Activated CD8-positive, alpha-beta memory T cell treated with anti-CD3 and anti-CD28 coated beads, Interleukin-2, amount 50 U/mL, for 48 hours (primary cell): Measurements from ENCODE around the gene ADGRV1.
"Not testable (repeated sequence)": the region's sequence is repeated elsewhere in the genome, so short reads cannot be mapped to it uniquely, and the experiment has no call there.

ENCODE experiments used
- DNase-seq: peaks from one replicate; pipeline ENCODE4 v3.0.0-alpha.2; 2020

ADGRV1 gene

DNA sequence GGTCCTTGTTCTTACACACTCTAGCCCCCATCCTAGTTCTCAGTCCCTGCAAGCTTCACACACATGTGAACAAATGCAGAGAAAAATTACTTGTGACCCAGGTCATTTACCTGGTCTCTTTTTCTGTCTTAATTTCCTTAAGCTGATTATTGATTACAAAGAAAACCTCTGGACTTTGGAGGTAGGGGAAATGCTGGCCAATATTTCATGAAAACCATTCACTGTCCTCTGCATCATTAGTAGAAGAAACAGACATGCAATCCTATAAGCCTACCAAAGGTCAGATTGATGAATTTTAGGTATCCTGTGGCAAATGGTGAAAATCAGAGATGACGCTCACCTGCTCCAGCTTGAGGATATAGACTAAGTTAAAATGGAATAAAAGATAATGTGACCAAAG lies 457.7 kb downstream of the ADGRV1 start:
- no peak for DNase-seq

DNA sequence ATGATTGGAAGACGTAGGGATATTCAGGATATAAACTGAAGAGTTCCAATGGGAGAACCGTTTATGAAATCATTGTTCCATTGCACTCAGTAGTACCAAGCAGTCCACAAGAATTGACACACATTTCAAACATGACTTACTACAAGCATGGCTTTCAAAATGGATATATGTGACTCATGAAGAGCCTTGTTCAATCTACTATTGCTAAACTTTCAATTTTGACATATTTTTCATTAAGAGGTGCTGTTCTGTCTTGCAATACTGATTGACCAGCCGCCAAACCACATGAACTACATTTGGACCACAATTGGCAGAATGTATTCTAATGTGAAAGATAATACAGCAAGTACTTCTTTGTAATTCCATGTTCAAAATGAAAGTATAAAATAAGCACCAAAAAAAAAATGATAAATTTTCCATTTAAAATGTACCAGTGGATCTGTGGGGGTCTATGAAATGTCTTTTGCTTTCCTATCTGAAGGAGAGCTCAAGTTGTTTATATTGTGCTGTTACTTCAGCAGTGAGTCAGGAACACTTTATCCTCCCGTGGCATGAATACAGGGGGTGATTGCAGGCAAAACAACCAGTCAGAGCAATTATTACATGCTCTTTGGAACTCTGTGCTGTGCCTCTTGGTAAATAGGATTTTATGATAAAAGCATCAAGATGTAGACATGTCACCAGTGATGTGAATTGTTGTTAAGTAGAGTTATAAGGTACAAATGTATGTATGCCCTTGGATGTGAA lies 458.5 kb downstream of the ADGRV1 start:
- DNase-seq, result no peak

DNA sequence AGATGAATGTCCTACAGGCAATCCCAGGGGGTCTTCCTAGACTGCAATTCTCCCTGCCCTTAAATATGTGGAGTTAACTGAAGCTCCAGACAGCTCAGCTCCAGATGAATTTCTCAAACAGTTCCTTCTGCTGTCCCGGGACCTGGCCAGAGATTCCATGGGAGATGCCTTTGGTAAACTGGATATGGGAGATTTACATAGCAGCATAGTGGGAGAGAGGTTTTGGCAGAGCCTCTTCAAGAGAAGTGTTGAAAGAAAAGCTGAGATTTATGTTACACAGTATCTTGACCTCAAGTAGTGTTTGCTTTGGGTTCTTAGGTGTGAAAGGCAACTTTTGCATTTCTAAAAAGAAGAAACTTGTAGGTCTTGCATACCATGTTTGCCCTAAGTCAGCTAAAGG lies 459.6 kb downstream of the ADGRV1 start:
- DNase-seq, result no peak

DNA sequence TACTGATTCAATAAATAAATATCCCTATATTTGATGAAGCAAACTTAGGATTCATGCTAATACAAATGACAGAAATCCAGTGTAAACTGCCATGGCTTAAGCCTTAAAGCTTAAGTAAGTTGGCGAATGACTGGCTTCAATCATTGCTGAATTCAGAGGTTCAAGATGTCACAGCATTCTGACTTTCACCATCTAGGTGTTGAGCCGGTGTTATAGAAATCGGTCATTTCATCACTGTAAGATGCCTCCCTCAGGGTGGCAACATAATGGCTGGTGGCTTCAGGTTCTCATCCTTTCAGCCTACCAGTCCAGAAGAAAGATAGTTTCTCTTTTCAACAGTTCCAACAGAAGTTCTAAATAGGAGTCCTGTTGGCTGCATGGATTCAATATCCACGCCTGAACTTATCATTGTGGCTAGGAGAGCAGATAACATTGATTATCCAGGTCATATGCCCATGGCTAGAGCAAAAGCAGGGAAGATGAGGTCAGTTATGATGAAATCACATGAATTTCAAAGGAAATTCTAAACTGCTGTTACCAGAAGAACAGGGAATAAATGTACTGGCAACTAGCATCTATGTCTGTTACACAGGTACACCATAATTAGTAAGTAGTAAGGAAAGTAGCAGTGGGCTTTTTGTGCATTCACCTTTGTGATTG lies 460.2 kb downstream of the ADGRV1 start:
- no peak for DNase-seq

DNA sequence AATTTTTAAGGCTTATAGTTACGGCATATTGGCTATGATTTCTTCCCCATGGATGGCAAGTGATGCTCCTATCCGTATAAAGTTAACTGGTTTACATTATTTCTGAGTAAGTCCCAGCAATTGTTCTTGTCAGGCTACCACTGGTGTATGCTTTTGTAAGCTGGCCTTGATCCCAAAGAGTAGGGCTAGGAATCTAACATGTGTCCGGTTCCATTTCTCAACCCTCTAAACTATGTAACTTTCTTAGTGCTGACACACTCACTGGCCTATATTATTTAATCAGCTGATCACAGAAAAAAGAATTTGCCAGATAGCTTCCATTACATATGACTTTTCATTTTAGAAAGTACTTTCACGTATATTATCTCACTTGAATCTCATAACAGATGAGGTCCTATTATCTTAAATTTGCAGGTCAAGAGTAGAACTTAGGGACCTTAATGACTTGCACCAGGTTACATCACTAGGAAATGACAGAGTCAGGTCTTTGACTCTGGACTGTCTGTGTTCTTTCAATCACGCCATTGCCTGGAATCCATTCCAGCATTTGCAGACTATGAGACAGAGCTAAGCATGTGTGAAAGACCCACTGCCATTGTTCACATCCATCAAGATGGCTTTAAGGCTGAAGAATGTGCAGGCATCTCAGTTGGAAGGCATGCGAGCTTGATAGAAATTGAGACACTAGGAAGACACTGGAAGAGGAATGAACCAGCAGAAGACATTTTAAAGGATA lies 461.6 kb downstream of the ADGRV1 start:
- DNase-seq, result no peak

DNA sequence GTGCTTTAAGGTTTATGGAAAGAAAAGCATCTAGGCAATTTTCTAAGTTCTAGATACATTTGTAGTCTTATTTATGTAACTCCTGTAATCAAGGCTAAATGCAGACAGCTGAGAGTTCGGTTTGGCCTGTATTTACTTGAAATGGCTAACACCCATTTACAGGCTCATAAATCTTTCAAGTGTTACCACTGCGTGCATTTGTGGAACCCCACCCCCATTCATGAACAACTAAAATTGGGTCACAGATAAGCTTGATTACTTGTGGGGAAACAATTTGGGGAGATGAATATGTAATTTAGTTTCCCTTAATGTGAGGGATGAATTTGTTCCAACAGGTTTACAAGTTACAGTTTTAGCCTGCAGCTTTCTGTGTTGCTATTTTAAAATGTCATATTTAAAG lies 463.9 kb downstream of the ADGRV1 start:
- DNase-seq, result no peak

DNA sequence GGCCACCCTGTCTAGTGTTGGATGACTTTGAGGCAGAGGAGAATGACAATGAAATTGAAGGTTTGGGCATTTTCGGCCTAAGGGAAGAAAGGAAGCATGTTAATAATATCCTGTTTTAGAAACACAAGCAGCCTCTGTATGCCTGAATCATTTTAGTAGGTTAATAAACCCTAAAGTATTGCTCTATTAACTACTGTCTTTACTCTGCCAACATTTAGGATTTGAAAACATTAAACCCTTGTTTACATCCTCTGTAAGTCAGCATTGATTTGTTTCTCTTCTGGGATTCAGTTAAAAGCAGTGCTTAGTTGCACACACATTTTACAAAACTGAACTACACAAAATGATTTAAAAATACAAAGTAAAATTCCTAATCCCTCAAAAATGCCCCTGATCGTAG lies 465.6 kb downstream of the ADGRV1 start:
- DNase-seq, result no peak

DNA sequence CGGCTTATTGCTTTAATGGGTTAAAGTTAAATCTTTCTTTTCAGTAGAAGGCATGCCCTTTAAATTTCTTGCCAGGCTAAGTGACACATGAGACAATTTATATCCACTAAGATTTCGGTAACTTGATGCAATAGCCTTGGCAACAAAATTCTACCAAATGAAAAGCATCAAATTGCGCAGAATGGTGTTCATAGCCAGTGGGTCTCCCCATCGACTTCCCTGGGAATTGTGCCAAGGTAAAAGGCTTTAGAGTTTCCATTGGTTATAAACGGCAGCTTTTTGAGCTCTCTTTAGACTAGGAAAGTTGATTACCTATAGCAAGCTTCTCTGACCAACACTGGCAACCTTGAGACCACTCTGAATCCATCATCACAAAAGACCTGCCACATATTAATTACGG lies 466.1 kb downstream of the ADGRV1 start:
- no peak for DNase-seq

DNA sequence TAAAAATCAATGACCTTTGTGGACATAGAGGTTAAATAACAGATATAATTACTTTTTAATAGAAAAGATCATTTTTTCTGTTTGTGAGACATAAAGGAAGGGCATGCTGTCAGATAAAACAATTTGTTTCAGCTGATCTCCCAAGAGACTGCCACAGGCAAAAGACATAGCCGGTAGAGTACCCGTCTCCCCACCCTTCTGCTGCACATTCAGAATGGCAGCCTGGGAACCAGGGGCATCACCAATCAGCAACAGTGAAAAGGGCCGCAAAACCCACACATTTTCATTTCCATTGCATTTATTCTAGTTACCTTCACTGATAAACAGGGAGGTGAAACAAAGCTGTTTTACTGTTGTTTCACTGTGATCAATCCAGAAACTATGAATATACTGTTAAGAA lies 466.9 kb downstream of the ADGRV1 start:
- DNase-seq, result no peak

DNA sequence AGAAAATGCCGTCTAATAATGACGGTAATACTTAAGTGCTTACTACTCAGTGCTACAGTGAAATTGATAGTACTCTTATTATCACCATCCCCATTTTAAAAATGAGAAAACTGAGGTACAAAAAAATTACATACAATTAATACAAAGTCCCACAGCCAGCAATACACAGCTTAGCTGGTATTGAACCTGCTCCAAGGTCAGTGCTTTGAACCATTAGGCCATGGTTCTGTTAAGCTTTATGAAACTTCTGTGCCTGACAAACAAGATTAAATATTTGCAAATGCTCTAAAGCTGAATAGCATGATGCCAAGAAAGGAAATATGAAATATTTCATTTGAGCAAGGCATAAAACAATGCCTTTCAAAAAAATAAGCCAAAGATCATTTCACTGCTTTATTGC lies 467.4 kb downstream of the ADGRV1 start:
- DNase-seq, result no peak

DNA sequence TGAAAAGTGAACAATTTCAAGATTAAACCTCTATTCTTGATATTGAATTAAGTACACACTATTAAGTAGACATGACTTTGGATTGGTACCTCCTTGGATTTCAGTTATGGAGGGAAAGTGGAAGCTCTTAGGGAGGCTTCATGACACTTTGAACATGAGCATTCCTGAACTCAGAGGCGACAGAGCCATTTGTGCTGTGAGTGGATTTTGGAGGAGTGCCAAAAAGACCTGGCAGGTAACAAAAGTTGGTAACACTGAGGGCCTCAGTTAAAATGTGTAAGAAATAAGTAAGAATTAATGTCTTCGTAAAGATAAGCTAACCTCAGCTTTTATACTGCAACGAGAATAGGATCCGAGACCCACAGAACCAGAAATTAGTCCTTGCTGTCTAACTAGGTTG lies 467.9 kb downstream of the ADGRV1 start:
- no peak for DNase-seq

DNA sequence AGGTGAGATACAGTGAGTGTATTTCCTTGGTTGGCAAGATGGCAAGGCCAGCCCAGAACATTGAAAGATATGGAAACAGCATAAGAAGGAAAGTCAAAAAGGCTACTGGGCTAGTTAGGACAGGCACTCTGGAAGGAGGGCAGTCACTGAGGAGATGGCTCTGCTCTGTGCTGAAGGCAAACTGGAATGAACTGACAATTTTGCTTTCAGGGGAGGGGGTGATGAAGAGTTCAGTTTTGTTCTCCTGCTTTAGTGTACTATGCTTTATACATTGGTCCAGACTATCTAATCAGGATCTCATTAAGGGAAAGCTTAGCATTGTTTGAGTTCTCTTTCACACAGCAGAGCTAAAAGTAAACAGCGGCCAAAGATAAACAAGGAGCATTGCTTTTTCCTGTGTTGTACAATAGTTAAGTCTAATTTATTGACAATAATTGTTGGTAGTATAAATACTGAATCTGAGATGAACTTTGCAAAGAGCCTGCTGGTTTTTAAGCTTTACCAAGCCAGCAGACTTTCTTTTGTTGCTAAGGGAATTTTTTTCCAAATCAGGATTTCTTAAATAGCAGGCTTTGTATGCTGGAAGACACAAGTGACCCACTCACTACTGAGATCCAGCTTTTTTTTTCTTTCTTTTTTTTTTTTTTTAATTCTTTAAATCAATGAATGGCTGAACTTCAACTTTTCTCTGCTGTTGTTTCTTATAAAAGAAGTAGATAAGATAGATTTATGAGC lies 469.0 kb downstream of the ADGRV1 start:
- DNase-seq, result no peak

DNA sequence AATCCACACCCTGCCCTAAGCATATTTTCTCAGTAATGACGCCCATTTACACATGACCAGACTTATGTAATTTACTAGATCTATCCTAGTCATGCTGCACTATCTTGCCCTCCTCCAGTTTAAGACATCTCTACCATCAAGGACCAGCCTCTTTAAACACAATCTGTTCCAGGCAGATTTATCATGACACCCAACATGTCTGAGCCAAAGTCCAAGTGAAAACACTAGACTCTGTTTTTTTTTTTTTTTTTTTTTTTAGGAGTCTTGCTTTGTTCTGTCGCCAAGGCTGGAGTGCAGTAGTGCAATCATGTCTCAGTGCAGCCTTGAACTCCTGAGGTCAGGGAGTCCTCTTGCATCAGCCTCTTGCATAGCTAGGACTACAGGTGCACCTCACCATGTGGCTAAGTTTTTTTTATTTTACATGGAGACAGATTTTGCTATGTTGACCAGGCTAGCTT lies 469.9 kb downstream of the ADGRV1 start:
- DNase-seq, result no peak

DNA sequence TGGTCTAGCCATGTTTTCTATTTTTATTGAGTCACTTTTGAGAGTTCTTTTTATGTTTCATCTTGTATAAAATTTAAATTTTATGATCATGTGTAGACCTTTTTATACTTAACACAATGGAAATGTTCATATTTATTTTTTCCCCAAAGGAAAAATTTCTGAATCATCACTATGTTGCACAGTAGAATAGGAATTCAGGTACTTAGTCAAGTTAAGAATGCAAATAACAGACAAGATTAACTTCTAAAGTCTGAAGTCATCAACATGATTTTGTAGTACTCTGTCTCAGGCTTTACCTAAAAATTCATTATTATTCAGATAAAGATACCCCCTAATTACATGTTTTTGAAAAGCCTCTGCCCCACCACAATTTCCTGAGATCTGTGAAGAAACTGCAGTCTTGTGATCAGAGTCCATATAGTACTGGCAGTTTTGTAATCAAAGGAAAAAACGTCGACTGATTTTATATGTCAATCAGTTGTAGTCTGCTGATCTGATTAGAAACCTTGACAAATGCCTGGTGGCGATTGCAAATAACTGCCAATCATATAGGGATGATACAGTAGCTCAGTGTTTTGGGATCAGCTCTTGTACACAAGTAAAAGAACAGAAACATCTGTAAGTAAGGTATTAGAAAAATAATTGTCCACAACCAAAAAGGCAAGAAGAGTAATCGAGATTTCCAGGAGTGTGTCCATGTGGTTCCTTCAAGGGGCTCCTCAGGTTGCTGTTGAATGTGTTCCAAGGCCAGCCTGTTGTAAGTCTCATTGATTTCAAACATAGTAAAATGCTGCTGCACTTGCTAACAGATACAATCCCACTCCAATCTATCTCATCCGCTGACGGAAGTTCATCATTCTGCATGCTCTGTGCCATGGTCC lies 472.2 kb downstream of the ADGRV1 start:
- DNase-seq, result no peak

DNA sequence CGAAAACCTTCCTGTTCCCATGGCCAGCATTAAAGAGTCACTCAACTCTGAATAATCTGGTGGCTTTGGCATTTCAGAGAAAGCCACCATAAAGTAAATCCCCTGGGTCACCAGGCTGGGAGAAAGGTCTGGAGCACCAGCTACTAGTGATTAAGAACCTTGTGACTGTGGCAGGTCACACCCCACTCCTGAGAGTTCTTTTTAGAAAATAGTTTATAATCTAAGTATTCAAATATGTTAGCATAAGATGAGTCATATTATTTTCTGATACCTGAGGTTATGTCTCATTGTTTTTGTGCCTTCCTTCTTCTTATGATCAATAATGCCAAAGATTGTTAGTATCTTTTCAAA lies 472.8 kb downstream of the ADGRV1 start:
- DNase-seq, result no peak

DNA sequence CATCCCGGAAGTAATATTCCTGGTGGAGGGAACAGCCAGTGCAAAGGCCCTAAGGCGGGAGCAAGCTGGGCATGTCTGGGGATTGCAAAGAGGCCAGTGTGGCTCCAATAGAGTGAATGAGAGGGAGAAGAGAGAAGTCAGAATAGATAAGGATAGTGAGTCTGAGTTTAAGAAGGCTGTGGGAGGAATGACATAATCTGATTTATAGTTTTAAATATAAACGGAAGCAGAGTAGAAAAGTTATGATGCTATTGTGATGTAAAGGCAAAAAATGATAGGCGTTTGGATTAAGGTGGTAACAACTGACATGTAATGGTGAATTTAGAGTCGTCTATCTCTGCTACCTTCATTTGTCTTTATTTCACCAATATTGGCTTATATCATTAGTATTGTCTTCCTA lies 473.5 kb downstream of the ADGRV1 start:
- DNase-seq, result no peak

DNA sequence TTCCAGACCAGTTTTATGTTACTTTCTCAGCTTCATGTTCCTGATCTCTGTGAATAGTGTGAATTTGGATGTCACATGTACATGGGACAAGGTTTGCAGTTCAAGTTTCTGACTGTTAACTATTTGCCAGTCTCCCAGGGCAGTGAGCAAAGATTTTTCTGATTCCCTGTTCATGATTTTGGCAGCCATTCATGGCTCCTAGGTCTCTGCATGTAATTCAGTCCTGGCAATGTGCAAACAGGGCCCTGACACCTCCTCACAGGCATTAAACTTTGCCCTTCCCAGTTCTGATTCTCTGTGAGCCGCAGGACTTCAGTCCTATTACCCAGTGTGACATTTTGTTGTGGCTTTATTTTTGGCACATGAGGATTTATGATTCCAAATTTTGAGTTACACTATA lies 474.8 kb downstream of the ADGRV1 start:
- DNase-seq, result no peak

DNA sequence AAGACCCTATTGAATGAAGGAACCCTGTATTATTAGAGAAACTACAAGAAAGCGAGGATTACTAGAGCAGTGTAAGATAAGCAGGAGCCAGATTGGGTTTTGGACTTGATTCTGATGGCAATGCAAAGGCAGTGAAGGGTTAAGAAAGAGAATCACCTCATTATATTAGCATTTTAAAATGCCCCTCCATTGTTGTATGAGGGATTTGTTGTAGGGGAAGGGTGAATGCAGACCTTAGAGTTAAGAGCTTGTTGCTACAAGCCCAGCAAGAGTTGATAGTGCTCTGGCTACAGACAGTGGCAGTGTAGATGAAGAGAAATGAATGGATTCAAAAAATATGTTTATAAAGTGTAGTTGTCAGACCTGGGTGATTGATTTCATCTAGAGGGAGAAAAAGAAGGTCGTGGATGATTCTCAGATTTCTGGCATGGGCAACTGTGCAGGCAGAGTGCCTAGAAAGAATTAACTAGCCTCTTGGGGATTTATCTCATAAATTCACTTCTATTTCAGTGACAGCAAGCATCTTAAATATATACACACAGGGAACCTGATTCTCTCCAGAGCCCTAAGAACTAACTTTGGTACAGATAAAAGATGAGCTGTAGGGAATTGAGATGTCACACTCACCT lies 479.7 kb downstream of the ADGRV1 start:
- DNase-seq, result no peak

DNA sequence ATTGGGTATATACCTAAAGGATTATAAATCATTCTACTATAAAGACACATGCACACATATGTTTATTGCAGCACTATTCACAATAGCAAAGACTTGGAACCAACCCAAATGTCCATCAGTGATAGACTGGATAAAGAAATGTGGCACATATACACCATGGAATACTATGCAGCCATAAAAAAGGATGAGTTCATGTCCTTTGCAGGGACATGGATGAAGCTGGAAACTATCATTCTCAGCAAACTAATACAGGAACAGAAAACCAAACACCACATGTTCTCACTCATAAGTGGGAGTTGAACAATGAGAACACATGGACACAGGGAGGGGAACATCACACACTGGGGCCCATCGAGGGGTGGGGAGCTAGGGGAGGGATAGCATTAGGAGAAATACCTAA lies 482.5 kb downstream of the ADGRV1 start:
- not testable (repeated sequence) for DNase-seq

DNA sequence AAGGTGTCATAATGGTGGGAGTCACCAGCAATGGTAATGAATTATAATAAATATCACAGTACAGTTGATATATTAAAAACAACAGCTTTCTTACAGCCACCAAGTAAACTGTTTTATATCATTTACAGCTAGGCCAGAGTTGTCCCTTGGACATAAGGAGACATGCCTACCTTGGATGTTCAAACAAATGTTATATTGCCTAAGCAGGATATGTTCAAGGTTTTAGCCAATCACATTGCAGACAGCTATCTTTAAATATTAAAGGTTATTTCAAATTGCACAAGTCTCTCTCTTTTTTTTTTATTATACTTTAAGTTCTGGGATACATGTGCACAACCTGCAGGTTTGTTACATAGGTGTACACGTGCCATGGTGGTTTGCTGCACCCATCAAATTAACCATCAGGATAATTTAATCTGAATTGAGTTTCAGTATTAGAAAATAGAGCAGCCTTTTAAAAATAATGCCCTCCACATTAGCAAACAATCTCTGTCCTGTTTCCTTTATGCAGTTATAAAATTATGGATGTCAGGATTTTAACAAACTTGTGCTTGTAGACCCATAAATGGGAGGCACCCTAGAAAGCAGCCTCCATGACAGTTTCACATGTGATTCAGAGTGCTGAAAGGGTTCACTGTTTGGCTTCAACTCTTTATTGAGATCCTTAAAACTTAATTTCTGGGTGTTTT lies 483.8 kb downstream of the ADGRV1 start:
- no peak for DNase-seq

DNA sequence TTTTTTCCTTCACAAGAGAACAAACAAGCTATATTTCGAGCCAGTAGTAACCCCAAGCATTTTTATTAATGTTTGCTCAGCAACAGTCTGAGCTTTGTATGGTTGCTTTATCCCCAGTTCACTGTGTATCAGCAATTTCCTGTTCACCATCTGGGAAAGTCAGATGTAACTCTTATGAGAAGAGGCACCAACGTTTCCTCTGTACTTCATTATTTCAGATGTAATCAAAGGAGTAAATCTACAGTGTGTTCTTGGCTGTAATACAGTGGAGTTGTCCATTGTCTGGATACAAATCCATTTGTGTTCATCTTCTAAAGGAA lies 484.3 kb downstream of the ADGRV1 start:
- DNase-seq, result no peak

DNA sequence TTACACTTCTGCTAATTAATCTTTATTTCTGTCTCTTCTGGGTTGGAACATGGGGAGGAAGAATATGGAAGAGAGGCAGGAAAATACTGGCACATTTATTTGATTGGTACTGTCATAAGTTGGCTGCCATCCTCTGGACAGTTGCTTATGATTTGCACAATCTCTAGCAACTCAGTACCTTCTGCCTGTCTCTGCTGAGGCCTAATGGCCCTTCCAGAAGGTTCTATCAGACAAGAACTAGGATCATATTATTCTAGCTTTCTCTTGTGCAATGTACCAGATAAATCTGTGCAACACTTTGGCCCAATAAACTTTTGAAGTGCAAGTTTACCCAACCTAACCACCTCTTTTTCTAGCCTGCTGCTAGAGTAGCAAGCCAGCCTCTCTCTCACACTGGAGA lies 489.5 kb downstream of the ADGRV1 start:
- DNase-seq, result no peak
